T-helper 2 cell treated with Interferon-gamma antibody and Interleukin-4, amounts not matched to agents 5 μg/mL and 100 μg/mL, for 36 hours (primary cell): ENCODE measurements around the gene PSAPL1.

ENCODE experiments used
- DNase-seq: peaks from one replicate; pipeline ENCODE4 v3.0.0; 2021; ENCODE audit warnings: low spot score
- H3K27ac Mint-ChIP-seq: one replicate; pipeline ENCODE4 v1.8.0; 2021; ENCODE audit warnings: mild to moderate bottlenecking, mixed read lengths
- H3K27me3 Mint-ChIP-seq: one replicate; pipeline ENCODE4 v1.8.0; 2021; ENCODE audit warnings: low read depth, mixed read lengths
- H3K36me3 Mint-ChIP-seq: one replicate; pipeline ENCODE4 v1.8.0; 2021; ENCODE audit warnings: low read depth, mixed read lengths
- H3K4me1 Mint-ChIP-seq: one replicate; pipeline ENCODE4 v1.8.0; 2021; ENCODE audit warnings: low read depth, mixed read lengths
- H3K4me3 Mint-ChIP-seq: one replicate; pipeline ENCODE4 v1.8.0; 2022; ENCODE audit warnings: mild to moderate bottlenecking, moderate library complexity, mixed read lengths
- H3K9me3 Mint-ChIP-seq: one replicate; pipeline ENCODE4 v1.8.0; 2021; ENCODE audit warnings: mixed read lengths

Gene PSAPL1

DNA sequence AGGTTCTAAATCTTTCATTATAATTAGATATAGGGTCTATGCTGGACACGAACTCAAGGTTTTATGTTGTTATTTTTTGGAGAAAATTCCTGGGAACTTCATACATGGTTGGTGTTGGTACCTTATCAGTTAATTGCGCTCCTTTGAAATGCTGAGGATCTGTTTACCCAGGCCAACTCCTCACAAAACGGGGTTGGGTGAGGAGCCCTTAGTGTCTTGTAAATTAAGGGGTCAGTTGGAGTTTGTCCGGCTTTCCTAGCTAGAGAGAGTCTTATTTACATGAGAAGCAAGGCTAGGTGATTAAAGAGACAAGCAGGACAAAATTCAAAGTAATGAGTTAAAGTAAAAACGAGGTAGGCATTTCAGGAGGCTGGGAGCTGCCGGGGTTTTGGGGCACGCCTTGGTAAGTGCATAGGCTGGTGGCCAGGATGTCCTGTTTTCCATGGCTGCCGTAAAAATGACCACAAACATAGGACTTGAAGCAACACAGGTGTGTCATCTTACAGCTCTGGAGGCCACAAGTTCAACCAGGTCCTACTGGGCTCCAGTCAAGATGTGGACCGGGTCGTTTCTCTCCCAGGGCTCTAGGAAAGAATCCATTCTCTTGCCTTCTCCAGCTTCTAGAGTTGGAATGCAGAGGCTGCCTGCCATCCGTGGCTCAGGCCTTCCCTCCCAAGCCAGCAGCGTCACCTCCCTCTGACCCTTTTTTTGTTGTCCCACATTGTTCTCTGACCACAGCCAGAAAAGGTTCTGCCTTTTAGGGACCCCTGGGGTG lies 19.8 kb downstream of the PSAPL1 start:
- Mint-ChIP-seq H3K27ac (no peak overlapping the region), H3K36me3 (no peaks in the 10 kb centered on the region), H3K27me3 (no peaks in the 10 kb centered on the region), H3K4me3 (no peak overlapping the region), H3K4me1 (no peaks in the 10 kb centered on the region), H3K9me3 (peaks cover 20% of the 10 kb centered on the region)
- no peak for DNase-seq

DNA sequence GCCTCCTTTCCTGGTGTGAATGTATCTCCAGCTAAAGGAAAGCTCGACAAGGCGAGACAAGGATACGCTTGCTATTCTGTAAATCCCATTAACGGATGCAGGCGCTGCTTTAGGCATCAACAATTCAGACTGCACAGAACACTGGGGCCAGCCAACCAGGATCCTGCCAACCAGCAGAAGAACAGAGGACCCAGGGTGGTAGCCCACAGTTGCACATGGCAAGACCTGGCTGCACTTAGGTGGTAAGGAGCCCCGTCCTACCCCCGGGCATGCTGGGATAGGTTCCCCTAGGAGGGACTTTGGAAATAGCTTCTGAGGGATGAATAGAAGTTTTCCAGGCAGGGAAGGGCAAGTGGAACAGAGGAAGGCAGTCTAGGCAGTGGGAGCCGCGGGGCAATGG lies 20.7 kb downstream of the PSAPL1 start:
- no peak for DNase-seq
- Mint-ChIP-seq H3K4me3 (no peak overlapping the region), H3K9me3 (peaks cover 21% of the 10 kb centered on the region), H3K36me3 (no peaks in the 10 kb centered on the region), H3K27me3 (no peaks in the 10 kb centered on the region), H3K27ac (no peak overlapping the region), H3K4me1 (no peaks in the 10 kb centered on the region)

DNA sequence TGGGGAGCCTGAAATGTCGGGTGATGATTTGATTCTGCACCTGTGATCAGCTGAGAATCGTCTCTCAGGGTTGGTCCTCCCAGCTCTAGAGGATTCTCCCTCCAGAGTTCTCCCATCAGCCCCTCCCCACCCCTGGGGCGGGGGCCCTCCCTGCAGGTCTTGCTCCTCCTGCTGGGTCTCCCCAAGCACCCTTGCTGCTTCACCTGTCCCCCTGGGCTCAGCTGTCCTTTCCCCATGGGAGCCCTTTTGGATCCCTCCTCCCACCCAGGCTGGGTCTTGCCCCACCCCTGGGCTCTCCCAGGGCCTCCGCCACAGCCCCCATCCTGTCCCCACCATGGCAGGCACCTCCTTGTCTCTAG lies 22.2 kb downstream of the PSAPL1 start:
- Mint-ChIP-seq H3K4me1 (no peaks in the 10 kb centered on the region), H3K27ac (no peak overlapping the region), H3K4me3 (no peak overlapping the region), H3K9me3 (peaks cover 19% of the 10 kb centered on the region), H3K27me3 (no peaks in the 10 kb centered on the region), H3K36me3 (no peaks in the 10 kb centered on the region)
- no peak for DNase-seq

DNA sequence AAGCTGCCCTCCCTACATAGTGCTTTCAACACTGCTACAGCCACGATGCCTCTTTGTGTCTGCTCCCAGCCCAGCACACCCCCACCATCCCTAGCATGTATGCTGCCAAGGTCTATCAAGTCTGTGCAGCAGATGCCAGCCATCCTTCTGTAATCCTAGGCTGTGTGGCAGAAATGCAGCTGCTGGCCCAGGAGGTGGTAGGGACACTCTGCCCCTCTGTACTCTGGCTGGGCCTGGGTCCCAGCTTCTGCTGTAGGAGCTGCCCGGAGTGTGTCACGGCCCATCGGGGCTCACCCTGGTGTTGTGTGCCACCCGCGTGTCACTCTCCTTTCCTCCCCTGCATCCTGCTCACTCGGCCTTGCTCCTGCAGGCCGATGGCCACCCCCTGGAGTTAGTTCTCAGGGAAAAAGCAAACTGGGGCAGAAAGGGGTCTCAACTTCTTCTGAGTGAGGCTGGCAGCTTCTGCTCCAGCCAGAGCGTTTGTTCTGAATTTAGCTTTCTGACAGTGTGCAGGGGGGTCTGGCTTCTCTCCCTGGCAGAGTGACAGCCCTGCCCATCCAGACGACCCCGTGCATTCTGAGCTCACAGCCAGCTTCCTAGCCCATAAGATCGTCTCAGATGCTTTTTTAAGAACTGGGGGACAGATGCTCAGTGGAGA lies 22.7 kb downstream of the PSAPL1 start:
- no peak overlapping the region for H3K27ac Mint-ChIP-seq
- no peaks in the 10 kb centered on the region for H3K4me1 Mint-ChIP-seq
- peaks cover 23% of the 10 kb centered on the region for H3K9me3 Mint-ChIP-seq
- no peaks in the 10 kb centered on the region for H3K36me3 Mint-ChIP-seq
- H3K4me3 Mint-ChIP-seq: no peak overlapping the region
- no peak for DNase-seq
- H3K27me3 Mint-ChIP-seq: no peaks in the 10 kb centered on the region

DNA sequence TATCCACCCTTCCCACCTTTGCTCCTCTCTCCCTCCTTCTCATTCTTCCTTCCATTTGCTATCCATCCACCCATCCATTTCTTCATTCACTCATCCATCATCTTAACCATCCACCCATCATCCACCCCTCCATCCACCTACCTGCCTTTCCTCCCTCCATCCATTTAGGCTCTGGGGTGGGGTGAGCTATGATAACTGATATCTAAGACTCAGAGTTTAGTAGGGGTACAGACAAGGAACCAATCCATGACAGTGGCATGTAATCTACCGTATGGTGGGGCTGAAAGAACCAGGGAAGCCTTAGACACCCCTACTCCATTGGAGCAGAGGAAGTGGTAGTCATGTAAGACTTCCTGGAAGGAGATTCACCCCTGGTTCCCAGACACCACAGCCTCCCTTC lies 23.2 kb downstream of the PSAPL1 start:
- H3K9me3 Mint-ChIP-seq: peaks cover 22% of the 10 kb centered on the region
- H3K36me3 Mint-ChIP-seq: no peaks in the 10 kb centered on the region
- no peak overlapping the region for H3K27ac Mint-ChIP-seq
- DNase-seq: no peak
- H3K4me3 Mint-ChIP-seq: no peak overlapping the region
- no peaks in the 10 kb centered on the region for H3K4me1 Mint-ChIP-seq
- H3K27me3 Mint-ChIP-seq: no peaks in the 10 kb centered on the region

DNA sequence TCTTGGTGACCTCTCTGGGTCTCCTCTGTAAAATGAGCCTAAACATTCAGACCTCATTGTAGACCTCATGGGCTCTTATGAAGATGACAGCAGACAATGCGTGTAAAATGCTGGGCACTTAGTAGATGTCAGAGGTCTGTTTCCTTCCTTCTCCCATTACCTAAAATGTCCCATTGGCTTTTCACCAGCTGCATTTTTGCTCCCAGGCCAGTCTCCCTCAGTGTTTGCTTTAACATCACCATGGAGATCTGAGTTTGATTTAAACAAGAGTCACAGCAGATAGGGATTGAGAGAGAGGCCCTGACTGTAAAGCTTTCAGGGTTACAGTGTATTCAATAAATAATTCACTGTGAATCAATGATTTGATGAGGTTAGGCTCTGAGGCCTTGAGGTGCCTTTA lies 24.3 kb downstream of the PSAPL1 start:
- H3K27me3 Mint-ChIP-seq: no peaks in the 10 kb centered on the region
- peaks cover 20% of the 10 kb centered on the region for H3K9me3 Mint-ChIP-seq
- DNase-seq: no peak
- H3K4me1 Mint-ChIP-seq: no peaks in the 10 kb centered on the region
- H3K36me3 Mint-ChIP-seq: no peaks in the 10 kb centered on the region
- H3K27ac Mint-ChIP-seq: no peak overlapping the region
- H3K4me3 Mint-ChIP-seq: no peak overlapping the region

DNA sequence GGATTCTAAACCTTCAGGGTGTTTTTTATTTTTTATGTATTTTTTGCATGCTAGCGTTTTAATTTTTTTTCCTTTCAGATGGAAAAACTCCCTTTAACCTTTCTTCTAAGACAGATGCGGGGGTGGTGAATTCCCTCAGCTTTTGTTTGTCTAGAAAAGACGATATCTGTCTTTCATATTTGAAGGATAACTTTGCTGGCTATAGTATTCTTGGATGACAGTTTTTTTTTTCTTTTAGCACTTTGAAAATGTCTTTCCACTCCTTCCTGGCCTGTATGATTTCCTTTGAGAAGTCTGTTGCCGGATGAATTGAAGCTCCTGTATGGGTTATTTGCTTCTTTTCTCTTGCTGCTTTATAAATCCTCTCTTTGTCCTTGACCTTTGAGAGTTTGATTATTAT lies 26.6 kb downstream of the PSAPL1 start:
- no peak for DNase-seq
- H3K4me3 Mint-ChIP-seq: no peak overlapping the region
- no peak overlapping the region for H3K27ac Mint-ChIP-seq
- no peaks in the 10 kb centered on the region for H3K27me3 Mint-ChIP-seq
- no peaks in the 10 kb centered on the region for H3K36me3 Mint-ChIP-seq
- H3K4me1 Mint-ChIP-seq: no peaks in the 10 kb centered on the region
- peaks cover 20% of the 10 kb centered on the region for H3K9me3 Mint-ChIP-seq

DNA sequence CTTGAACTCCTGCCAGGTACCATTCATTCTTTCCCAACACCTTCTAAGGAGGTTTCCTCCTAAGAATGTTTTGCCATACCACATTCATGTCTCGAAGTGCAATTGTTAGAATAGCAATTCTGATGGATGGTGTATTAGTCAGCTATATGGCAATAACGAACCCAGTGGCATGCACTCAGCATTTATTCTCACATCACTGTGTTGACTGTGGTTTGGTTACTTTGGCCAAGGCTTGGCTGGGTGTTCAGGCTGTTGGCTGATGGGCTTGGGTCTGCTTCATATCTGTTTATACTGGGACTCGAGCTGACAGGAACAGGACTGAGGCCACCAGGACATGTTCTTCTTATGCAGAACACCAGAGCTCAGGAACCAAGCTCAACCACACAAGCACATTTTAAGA lies 31.7 kb downstream of the PSAPL1 start:
- H3K36me3 Mint-ChIP-seq: no peaks in the 10 kb centered on the region
- no peaks in the 10 kb centered on the region for H3K4me1 Mint-ChIP-seq
- no peak overlapping the region for H3K27ac Mint-ChIP-seq
- peaks cover 4% of the 10 kb centered on the region for H3K27me3 Mint-ChIP-seq
- no peak overlapping the region for H3K4me3 Mint-ChIP-seq
- peaks cover 10% of the 10 kb centered on the region for H3K9me3 Mint-ChIP-seq
- DNase-seq: no peak

DNA sequence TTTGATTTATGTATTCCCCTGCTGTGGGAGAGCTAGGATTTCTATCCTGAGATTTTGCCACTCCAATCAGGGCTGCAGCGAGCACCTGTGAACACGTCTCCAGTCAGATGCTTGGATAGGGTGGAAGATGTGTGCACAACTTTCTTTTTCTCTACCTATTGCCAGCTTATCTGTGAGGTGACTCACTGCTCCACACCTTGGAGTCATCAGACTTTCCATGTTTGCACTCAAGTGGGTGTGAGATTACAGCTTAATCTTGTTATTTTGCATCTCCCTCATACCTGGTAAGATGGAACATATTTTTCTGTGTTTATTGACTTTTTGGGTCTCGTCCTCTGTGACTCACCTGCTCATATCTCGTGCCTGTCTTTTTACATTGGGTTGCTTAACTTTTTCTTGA lies 32.2 kb downstream of the PSAPL1 start:
- no peak for DNase-seq
- H3K4me3 Mint-ChIP-seq: no peak overlapping the region
- H3K4me1 Mint-ChIP-seq: no peaks in the 10 kb centered on the region
- no peaks in the 10 kb centered on the region for H3K36me3 Mint-ChIP-seq
- H3K9me3 Mint-ChIP-seq: peaks cover 9% of the 10 kb centered on the region
- peaks cover 8% of the 10 kb centered on the region for H3K27me3 Mint-ChIP-seq
- H3K27ac Mint-ChIP-seq: no peak overlapping the region

DNA sequence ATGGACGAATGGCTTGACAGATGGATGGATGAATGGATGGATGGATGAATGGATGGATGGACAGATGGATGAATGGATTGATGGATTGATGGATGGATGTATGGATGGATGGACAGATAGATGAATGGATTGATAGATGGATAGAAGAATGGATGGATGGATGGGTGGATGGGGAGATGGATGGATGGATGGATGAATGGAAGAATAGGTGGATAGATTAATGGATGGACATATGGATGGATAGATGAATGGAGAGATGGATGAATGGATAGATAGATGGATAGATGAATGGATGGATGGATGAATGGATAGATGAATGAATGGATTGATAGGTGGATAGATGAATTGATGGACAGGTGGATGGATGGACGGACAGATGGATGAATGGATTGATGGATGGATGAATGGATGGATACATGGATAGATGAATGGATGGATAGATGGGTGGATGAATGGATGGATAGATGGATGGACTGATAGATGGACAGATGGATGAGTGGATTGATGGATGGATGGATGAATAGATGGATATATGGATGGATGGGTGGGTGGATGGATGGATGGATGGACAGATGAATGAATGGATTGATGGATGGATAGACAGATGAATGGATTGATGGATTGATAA lies 33.9 kb downstream of the PSAPL1 start:
- Mint-ChIP-seq H3K4me1 (no peaks in the 10 kb centered on the region), H3K27ac (no peak overlapping the region), H3K27me3 (peaks cover 11% of the 10 kb centered on the region), H3K4me3 (no peak overlapping the region), H3K36me3 (no peaks in the 10 kb centered on the region), H3K9me3 (no peaks in the 10 kb centered on the region)
- no peak for DNase-seq

DNA sequence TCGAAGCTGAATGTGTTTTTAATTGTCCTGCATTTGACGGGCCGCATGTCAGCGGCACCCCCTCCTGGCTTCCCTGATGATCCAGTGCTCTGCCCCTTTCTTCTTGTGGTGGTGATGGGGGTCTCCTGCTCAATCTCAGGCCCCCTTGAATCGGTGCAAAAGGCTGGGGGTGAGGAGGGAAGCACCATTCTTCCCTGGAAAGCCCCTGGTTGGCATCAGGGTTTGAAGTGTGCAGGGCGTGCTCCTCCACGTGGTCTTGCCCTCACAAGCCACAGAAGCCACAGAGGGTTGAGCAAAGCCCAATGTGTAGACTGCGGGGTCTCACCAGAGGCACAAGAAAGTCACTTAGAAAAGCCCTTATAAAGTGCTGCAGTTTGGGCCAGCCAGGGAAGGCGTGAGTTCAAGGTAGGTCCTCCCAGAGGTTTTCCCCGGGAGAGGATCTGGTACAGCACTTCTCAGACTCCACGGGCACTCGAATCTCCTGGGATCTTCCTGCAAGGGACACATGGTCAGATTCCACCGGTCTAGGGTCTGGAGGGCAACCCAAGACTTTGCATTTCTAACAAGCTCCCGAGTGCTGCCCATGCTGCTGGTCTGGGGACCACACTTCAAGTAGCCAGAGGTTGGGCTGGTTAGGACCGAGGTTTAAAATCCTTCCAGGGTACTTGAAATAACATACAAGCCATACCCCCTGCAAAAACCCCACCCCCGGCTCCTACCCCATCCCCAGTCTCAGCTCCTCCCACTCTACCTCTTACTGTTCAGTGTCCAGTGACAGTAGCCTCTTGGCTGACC lies 35.1 kb downstream of the PSAPL1 start:
- Mint-ChIP-seq H3K27me3 (peaks cover 11% of the 10 kb centered on the region), H3K36me3 (no peaks in the 10 kb centered on the region), H3K27ac (no peak overlapping the region), H3K9me3 (no peaks in the 10 kb centered on the region), H3K4me1 (no peaks in the 10 kb centered on the region), H3K4me3 (no peak overlapping the region)
- DNase-seq: no peak

DNA sequence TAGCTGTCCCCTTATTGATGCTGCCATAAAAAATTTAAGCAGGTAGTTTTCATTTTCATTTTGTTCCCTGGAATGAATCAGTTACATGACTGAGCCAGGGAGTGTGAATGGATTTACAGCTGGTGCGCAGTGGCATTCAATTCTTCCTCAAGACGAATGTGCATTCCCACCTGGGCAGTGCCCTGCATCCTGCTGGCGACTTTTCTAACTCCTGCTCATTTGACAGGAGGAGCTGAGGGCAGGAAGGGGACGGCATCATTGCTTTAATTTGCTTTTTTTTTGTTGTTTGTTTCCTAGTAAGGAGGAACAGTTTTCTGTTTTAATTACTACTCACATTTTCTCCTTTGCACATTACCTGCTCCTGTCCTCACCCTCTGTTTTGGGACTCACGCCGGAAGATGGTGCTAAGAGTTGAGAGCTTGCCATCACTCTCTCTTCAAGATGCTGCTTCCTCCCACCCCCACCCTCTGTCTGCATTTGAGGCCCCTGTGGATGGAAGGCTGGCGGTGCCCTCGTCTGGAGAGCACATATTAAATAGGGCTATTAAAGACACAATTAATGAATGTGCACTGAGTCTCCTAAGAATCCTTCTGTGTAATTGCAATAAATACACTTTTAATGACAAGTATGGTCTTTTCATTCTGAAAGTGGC lies 35.8 kb downstream of the PSAPL1 start:
- DNase-seq: no peak
- no peak overlapping the region for H3K27ac Mint-ChIP-seq
- no peaks in the 10 kb centered on the region for H3K4me1 Mint-ChIP-seq
- no peak overlapping the region for H3K4me3 Mint-ChIP-seq
- H3K27me3 Mint-ChIP-seq: peaks cover 11% of the 10 kb centered on the region
- no peaks in the 10 kb centered on the region for H3K9me3 Mint-ChIP-seq
- no peaks in the 10 kb centered on the region for H3K36me3 Mint-ChIP-seq

DNA sequence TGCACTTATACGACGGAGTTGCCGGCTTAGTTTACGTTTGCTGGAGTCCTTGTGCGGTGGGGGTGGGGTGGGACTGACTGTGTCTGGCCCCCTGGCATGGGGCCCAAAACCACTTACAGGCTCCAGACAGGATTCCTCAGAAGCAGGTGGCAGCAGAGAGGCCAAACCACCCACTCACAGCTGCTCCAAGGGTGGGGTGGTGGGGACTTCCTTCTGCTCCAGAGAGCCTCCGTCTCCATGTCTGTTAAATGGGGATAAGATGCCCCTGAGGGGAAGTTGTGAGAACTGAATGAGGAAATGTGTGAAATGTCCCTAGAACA lies 36.7 kb downstream of the PSAPL1 start:
- no peaks in the 10 kb centered on the region for H3K9me3 Mint-ChIP-seq
- H3K36me3 Mint-ChIP-seq: no peaks in the 10 kb centered on the region
- H3K27me3 Mint-ChIP-seq: peaks cover 11% of the 10 kb centered on the region
- H3K4me3 Mint-ChIP-seq: no peak overlapping the region
- no peak for DNase-seq
- H3K27ac Mint-ChIP-seq: no peak overlapping the region
- H3K4me1 Mint-ChIP-seq: no peaks in the 10 kb centered on the region
